Pancreas (tissue), 10 donors: ENCODE measurements around the gene RB1. TPM values are rescaled to one million over a fixed set of nuclear protein-coding genes. Genes with fewer than 3 reads are reported as not detected.

Experiments used
- ATAC-seq, 4 donors: fragments of 200-7000 bp; cut with Tn5 transposase; one replicate each; pipeline versions ENCODE4 v1.8.0 to v1.9.1; 2020; ENCODE audit warnings: mild to moderate bottlenecking in 4 of 4, moderate library complexity in 4 of 4
- DNase-seq, 6 donors: peaks; one replicate each; pipeline ENCODE4 v3.0.0-alpha.2; 2020
- FAIRE-seq: peaks from 2 replicates; lab custom pipeline; 2012; peaks lifted over from hg19 to GRCh38; lab: Jason Lieb, UNC
- H3K27ac ChIP-seq, 4 donors: fragments of 200-600 bp; sonication (generic); 1 replicate in 3 of 4; 2 replicates in 1 of 4; pipeline versions ENCODE4 v1.5.0 to v1.8.0; 2020
- H3K27me3 ChIP-seq, 4 donors: fragments of 200-600 bp; one replicate each; pipeline ENCODE4 v1.8.0; 2021
- H3K36me3 ChIP-seq, 3 donors: fragments of 200-600 bp; sonication (generic) in 1 of 3; one replicate each; pipeline versions ENCODE4 v1.5.0 to v1.8.0; 2020 to 2021
- H3K4me1 ChIP-seq, 3 donors: fragments of 200-600 bp; one replicate each; pipeline ENCODE4 v1.8.0; 2021
- H3K4me3 ChIP-seq, 4 donors: fragments of 200-600 bp; sonication (generic) in 2 of 4; one replicate each; pipeline versions ENCODE4 v1.5.0 to v1.8.0; 2020 to 2021
- H3K9me3 ChIP-seq, 4 donors: fragments of 200-600 bp; one replicate each; pipeline ENCODE4 v1.8.0; 2021
- WGBS, 2 donors: extraction: QIAGEN DNeasy Blood & Tissue Kit; methylation state at CpG; one replicate each; pipeline ENCODE4 v1.1.7; 2013; 5-methylcytosine and 5-hydroxymethylcytosine counted together
- intact Hi-C, 3 donors: fragments of 100-400 bp; cut with DNase I; formaldehyde crosslinking; loops; one replicate each; pipeline versions ENCODE4 v1.11.1 to v1.14.2; 2022
- polyA plus RNA-seq, 2 donors: library from polyadenylated mRNA; stranded (reverse); fragments of 200-250 nt; gene quantifications; one replicate each; pipeline ENCODE4 v1.2.3, GENCODE V29; 2013
- total RNA-seq, 6 donors: library from RNA; stranded (reverse); fragmentation: NEBNext Ultra II Directional in 4 of 6; extraction: Animal tissue kit (Norgen Biotek cat#: 25700) in 4 of 6; gene quantifications; one replicate each; pipeline versions ENCODE4 v1.2.1 to v1.2.4, GENCODE V29; 2021 to 2023
- TF ChIP-seq, protein P1 (sequence below), 4 donors: fragments of 200-600 bp; sonication (generic) in 3 of 4; IDR thresholded peaks; one replicate each; pipeline versions ENCODE4 v1.5.0 to v1.8.0; 2021; ENCODE audit warnings: antibody characterized with exemption in 4 of 4
- donor health status: healthy with polysubstance abuse.
- donor health status: DM: no; HTN: no; CAD: no; lungs with moderate emphysema.
- donor health status: DM: no; HTN: no; CAD: no.
- donor health status: control.
- donor health status: control.
- donor health status: Bipolar disorder and iron deficiency.
- donor health status: DM: yes; HTN: yes; CAD: no.
- donor health status: DM: no; HTN: no; CAD: no.
- donor health status: DM: no; HTN: no; CAD: no.
- donor health status: DM: yes; HTN: yes; CAD: no.

RB1 gene
- total and polyA plus RNA-seq, 8 donors: 5.0 to 23.0 (median 10.9) TPM

DNA sequence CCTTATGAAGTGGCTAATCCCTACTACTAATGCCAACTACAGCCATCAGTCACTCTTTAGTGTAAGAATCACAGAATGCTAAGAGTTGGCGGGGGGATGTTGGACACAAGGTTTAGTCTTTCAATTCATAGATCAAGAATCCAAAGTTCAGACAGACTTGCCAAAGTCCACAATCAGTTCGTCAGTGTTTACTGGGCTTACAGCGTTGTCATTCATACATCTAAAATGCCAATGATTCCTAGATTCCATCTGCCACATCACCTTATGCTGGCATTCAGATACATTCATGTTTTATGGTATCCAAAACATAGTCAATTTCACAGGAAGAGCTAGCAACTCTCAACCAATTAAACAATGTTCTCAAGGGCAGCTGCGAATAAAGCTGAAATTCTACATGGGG lies 211.2 kb downstream of the RB1 start:
- 87 to 91% methylated on average over 4 of the region's 4 CpGs for WGBS, 2 donors
- no peak for FAIRE-seq

DNA sequence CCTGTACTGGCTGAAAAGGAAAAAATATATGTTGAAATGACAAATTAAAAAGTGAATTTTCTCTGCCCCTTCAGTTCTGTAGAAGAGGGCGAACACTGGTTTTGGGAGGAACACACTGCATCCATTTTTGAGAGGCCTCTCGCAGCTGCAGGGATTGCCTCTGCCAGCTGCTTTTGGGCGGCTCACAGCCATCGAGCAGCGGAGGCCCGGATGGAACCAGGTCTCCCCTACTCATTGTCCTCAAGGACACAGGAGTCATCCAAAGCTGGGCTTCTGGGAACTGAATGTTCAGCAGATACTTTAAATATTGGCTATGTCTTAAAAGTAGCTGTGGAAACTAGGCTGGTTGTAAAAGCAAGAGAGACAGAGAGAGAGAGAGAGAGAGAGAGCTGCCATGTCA lies 212.2 kb downstream of the RB1 start:
- FAIRE-seq (no peak), DNase-seq (no peak), ATAC-seq (no peak)
- H3K27me3 ChIP-seq: no peaks in the 10 kb centered on the region
- no peak overlapping the region for H3K4me3 ChIP-seq
- TF ChIP-seq, protein P1, sequence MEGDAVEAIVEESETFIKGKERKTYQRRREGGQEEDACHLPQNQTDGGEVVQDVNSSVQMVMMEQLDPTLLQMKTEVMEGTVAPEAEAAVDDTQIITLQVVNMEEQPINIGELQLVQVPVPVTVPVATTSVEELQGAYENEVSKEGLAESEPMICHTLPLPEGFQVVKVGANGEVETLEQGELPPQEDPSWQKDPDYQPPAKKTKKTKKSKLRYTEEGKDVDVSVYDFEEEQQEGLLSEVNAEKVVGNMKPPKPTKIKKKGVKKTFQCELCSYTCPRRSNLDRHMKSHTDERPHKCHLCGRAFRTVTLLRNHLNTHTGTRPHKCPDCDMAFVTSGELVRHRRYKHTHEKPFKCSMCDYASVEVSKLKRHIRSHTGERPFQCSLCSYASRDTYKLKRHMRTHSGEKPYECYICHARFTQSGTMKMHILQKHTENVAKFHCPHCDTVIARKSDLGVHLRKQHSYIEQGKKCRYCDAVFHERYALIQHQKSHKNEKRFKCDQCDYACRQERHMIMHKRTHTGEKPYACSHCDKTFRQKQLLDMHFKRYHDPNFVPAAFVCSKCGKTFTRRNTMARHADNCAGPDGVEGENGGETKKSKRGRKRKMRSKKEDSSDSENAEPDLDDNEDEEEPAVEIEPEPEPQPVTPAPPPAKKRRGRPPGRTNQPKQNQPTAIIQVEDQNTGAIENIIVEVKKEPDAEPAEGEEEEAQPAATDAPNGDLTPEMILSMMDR (IDR thresholded peaks at IDR 0.05): no peak
- no peak overlapping the region for H3K27ac ChIP-seq
- 82 to 97% methylated on average over 6 of the region's 6 CpGs for WGBS, 2 donors
- H3K36me3 ChIP-seq: no peaks in the 10 kb centered on the region
- no peaks in the 10 kb centered on the region for H3K4me1 ChIP-seq
- intact Hi-C loops: no loop called here
- no peaks in the 10 kb centered on the region for H3K9me3 ChIP-seq

More for the DNA sequence above, 211.2 kb downstream of the RB1 start:
- ATAC-seq (no peak), DNase-seq (no peak)
- Histone ChIP-seq H3K27me3 (no peaks in the 10 kb centered on the region), H3K4me3 (no peak overlapping the region), H3K27ac (no peak overlapping the region), H3K9me3 (no peaks in the 10 kb centered on the region), H3K36me3 (no peaks in the 10 kb centered on the region), H3K4me1 (no peaks in the 10 kb centered on the region)
- TF ChIP-seq, protein P1 (IDR thresholded peaks at IDR 0.05): no peak
- intact Hi-C loops: no loop called here

DNA sequence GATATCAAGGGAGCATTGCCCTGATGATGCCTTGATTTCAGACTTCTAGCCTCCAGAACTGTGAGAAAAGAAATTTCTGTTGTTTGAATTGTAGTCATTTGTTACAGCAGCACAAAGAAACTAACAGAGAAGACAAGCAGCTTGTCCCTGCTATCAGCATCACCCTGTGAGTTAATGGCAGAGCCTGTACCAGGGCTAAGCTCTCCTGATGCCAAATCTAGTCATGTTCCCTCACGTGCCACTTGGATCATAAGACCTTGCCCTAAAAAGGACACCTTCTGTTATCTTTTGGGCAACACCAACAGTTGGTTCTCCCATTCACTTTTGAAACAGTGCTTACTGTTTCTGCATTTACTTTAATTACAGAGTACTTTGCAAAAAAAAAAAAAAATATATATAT lies 214.5 kb downstream of the RB1 start:
- no peaks in the 10 kb centered on the region for H3K36me3 ChIP-seq
- TF ChIP-seq, protein P1 (IDR thresholded peaks at IDR 0.05): no peak
- H3K27ac ChIP-seq: no peak overlapping the region
- no peak for FAIRE-seq
- no peak for ATAC-seq
- WGBS, 2 donors: 89 to 96% methylated on average over 1 of the region's 1 CpG
- no peaks in the 10 kb centered on the region for H3K9me3 ChIP-seq
- intact Hi-C loops: no loop called here
- no peaks in the 10 kb centered on the region for H3K4me1 ChIP-seq
- H3K27me3 ChIP-seq: no peaks in the 10 kb centered on the region
- no peak for DNase-seq
- H3K4me3 ChIP-seq: no peak overlapping the region

DNA sequence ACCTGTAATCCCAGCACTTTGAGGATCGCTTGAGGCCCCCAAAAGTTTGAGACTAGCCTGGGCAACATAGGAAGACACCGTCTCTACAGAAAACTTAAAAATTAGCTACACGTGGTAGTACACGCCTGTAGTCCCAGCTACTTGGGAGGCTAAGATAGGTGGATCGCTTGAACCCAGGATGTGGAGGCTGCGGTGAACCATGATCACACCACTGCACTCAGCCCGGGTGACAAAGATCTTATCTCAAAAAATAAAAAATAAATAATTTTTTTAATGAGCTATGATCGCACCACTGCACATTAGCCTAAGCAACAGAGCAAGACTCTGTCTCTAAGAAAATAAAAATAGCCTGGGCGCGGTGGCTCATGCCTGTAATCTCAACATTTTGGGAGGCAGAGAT lies 222.7 kb downstream of the RB1 start:
- TF ChIP-seq, protein P1 (IDR thresholded peaks at IDR 0.05): no peak
- intact Hi-C loops: no loop called here
- no peaks in the 10 kb centered on the region for H3K36me3 ChIP-seq
- peaks cover 0 to 2% (median 0%) of the 10 kb centered on the region in 3 donors for H3K4me1 ChIP-seq
- no peak overlapping the region for H3K27ac ChIP-seq
- H3K4me3 ChIP-seq: no peak overlapping the region
- ATAC-seq (no peak), DNase-seq (no peak), FAIRE-seq (no peak)
- 94 to 97% methylated on average over 10 of the region's 10 CpGs for WGBS, 2 donors
- H3K9me3 ChIP-seq: no peaks in the 10 kb centered on the region
- no peaks in the 10 kb centered on the region for H3K27me3 ChIP-seq

DNA sequence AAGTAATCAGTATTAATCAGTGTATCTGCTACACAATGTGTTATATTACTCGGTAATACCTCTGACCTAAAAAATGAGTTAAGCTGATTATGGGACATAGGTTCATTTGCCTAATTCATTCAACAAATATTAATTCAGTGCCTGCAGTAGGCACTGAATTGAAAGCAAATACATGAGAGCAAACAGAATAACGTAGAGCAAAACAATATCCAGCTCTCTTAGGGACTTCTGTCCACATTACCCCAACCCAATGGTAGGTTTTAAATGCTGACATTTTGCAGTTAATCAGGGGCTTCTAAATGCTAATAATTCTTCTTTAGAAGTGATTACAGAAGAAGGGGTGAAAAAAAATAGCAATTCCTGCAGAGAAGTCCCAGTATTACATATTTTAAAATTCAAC lies 224.4 kb downstream of the RB1 start:
- no peak for ATAC-seq
- Histone ChIP-seq H3K27me3 (no peaks in the 10 kb centered on the region), H3K27ac (no peak overlapping the region), H3K4me1 (peaks cover 0 to 6% (median 0%) of the 10 kb centered on the region in 3 donors), H3K36me3 (no peaks in the 10 kb centered on the region), H3K9me3 (no peaks in the 10 kb centered on the region), H3K4me3 (no peak overlapping the region)
- no peak for DNase-seq
- intact Hi-C loops: no loop called here
- TF ChIP-seq, protein P1 (IDR thresholded peaks at IDR 0.05): no peak
- WGBS, 2 donors: 26 to 28% methylated on average over 2 of the region's 2 CpGs
- no peak for FAIRE-seq
